Hepatocyte (in vitro differentiated cells): ENCODE results near the gene TAB3.

Experiments
- CTCF ChIP-seq: fragments of 200-600 bp; sonication (generic); IDR thresholded peaks from 2 replicates; pipeline ENCODE4 v1.5.1; 2016; ENCODE audit warnings: antibody characterized with exemption, mild to moderate bottlenecking; ENCODE audit not compliant: poor library complexity
- EZH2phosphoT487 ChIP-seq: fragments of 200-600 bp; sonication (generic); IDR thresholded peaks from one replicate; pipeline ENCODE4 v1.6.1; 2018; ENCODE audit warnings: antibody characterized with exemption, mild to moderate bottlenecking, low read depth, moderate library complexity; ENCODE audit not compliant: unreplicated experiment, severe bottlenecking

GRCh38 chrX:30786374-30786773, 102.7 kb downstream of the TAB3 start:
- TF ChIP-seq CTCF = no peak
- no peak for TF ChIP-seq EZH2phosphoT487
